ENCODE data around the gene AIMP2.

- TF ChIP-seq HDGF (IDR thresholded peaks at IDR 0.05; ENCODE audit: borderline replicate concordance): no peak
- no peak for TF ChIP-seq FOXM1 (IDR thresholded peaks at IDR 0.05; ENCODE audit: borderline replicate concordance)
- TF ChIP-seq SP1 (IDR thresholded peaks at IDR 0.05): no peak
- TF ChIP-seq, protein P1, sequence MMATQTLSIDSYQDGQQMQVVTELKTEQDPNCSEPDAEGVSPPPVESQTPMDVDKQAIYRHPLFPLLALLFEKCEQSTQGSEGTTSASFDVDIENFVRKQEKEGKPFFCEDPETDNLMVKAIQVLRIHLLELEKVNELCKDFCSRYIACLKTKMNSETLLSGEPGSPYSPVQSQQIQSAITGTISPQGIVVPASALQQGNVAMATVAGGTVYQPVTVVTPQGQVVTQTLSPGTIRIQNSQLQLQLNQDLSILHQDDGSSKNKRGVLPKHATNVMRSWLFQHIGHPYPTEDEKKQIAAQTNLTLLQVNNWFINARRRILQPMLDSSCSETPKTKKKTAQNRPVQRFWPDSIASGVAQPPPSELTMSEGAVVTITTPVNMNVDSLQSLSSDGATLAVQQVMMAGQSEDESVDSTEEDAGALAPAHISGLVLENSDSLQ (IDR thresholded peaks at IDR 0.05): no peak
Observed at GRCh38 chr7:6030988-6031387, 21.9 kb downstream of the AIMP2 start, which contains the start of gene ANKRD61.

All from HEK293T (cell line).